Measurements from ENCODE around the gene ADCY2.

- TF ChIP-seq CTCF (optimal IDR thresholded peaks at IDR 0.05 in 1 of 3, IDR thresholded peaks at IDR 0.05 in 1 of 3, conservative IDR thresholded peaks at IDR 0.05 in 1 of 3; ENCODE audit: extremely low read depth in 1 of 3, insufficient read depth in 2 of 3, low read length in 3 of 3): no peak
- TF ChIP-seq EZH2 (IDR thresholded peaks at IDR 0.05; ENCODE audit: low read length): no peak
Measured at GRCh38 chr5:7749626-7750025, 353.7 kb downstream of the ADCY2 start.

Data from keratinocyte (primary cell).